Epithelial cell of esophagus (primary cell): ENCODE data around the gene NTM.
A peak's percentile ranks its signal among the peaks of the same experiment; 100 is the strongest.

Experiments
- DNase-seq: peaks from one replicate; pipeline ENCODE4 v3.0.0; 2010; ENCODE audit warnings: low read depth
- H3K4me3 ChIP-seq: 2 replicates; pipeline ENCODE4 v1.5.1; 2011; ENCODE audit warnings: mild to moderate bottlenecking, low read length, control low read depth
- CTCF ChIP-seq: IDR thresholded peaks from 2 replicates; pipeline ENCODE4 v1.5.1; 2011; ENCODE audit warnings: low read depth, mild to moderate bottlenecking, low read length, control low read depth, inconsistent platforms; ENCODE audit not compliant: insufficient read depth; ENCODE audit errors: missing control alignments

Gene NTM

GRCh38 chr11:132030896-132031295 lies 660.5 kb downstream of the NTM start:
- no peak overlapping the region for H3K4me3 ChIP-seq
- no peak for TF ChIP-seq CTCF
- DNase-seq: no peak

- H3K4me3 ChIP-seq: no peak overlapping the region
- DNase-seq: peak; percentile 30
- no peak for TF ChIP-seq CTCF
Measured at GRCh38 chr11:132032555-132032954, 662.1 kb downstream of the NTM start.

- H3K4me3 ChIP-seq: no peak overlapping the region
- TF ChIP-seq CTCF: no peak
- DNase-seq: no peak
Measured at GRCh38 chr11:132033051-132033450, 662.6 kb downstream of the NTM start.

- no peak for TF ChIP-seq CTCF
- no peak overlapping the region for H3K4me3 ChIP-seq
- DNase-seq: no peak
Measured at GRCh38 chr11:132035228-132035627, 664.8 kb downstream of the NTM start.

- no peak for TF ChIP-seq CTCF
Measured at GRCh38 chr11:132035766-132036165, 665.4 kb downstream of the NTM start.

GRCh38 chr11:132036220-132036619 lies 665.8 kb downstream of the NTM start:
- DNase-seq: no peak
- no peak for TF ChIP-seq CTCF
- H3K4me3 ChIP-seq: no peak overlapping the region

More at GRCh38 chr11:132035766-132036165, 665.4 kb downstream of the NTM start:
- DNase-seq: no peak
- H3K4me3 ChIP-seq: no peak overlapping the region

- H3K4me3 ChIP-seq: no peak overlapping the region
- no peak for DNase-seq
- TF ChIP-seq CTCF: no peak
Measured at GRCh38 chr11:132036746-132037466, 666.5 kb downstream of the NTM start.
